HG03439 (cell line): Measurements from ENCODE around the gene IKZF1.

Experiments
- ATAC-seq: cut with Tn5 transposase; IDR thresholded peaks from one replicate; pipeline ENCODE4 v1.9.1; 2021; ENCODE audit warnings: mild to moderate bottlenecking, moderate library complexity; ENCODE audit not compliant: unreplicated experiment

The IKZF1 gene

GRCh38 chr7:50431722-50432305 lies 127.3 kb downstream of the IKZF1 start:
- ATAC-seq: no peak

- ATAC-seq: no peak
Measured at GRCh38 chr7:50436133-50436806, 131.8 kb downstream of the IKZF1 start.

- ATAC-seq: peak; percentile 27
Measured at GRCh38 chr7:50446542-50446960, 142.0 kb downstream of the IKZF1 start.

- peak; percentile 34 for ATAC-seq
Measured at GRCh38 chr7:50448823-50449222, 144.3 kb downstream of the IKZF1 start.

- peak; percentile 1 for ATAC-seq
Measured at GRCh38 chr7:50449501-50449880, 145.0 kb downstream of the IKZF1 start.

GRCh38 chr7:50449881-50450589 lies 145.5 kb downstream of the IKZF1 start, which contains the start of gene FIGNL1:
Gene FIGNL1 (minus strand): TSS chr7:50450350. CDS start chr7:50447287, 3,063 bp downstream.
- ATAC-seq: peak; percentile 83

GRCh38 chr7:50450590-50451032 lies 146.1 kb downstream of the IKZF1 start:
- ATAC-seq: peak; percentile 22
